SK-N-SH treated with all-trans-retinoic acid at 6 μM for 48 hours (cell line): ENCODE results near the gene MEG3.

Source experiments
- ATAC-seq: fragments of 200-7000 bp; cut with Tn5 transposase; 3 replicates; pipeline ENCODE4 v1.9.1; 2020; ENCODE audit warnings: mild to moderate bottlenecking, moderate library complexity
- ARNTL ChIP-seq: fragments of 450-650 bp; formaldehyde crosslinking; IDR thresholded peaks from 2 replicates; pipeline ENCODE4 v1.5.0; 2020; ENCODE audit warnings: low read depth, mild to moderate bottlenecking, moderate library complexity, borderline replicate concordance
- BACH2 ChIP-seq: fragments of 250-450 bp; sonication (Bioruptor Pico); IDR thresholded peaks from 2 replicates; pipeline ENCODE4 v1.9.0; 2021; ENCODE audit warnings: mild to moderate bottlenecking, borderline replicate concordance
- CREB5 ChIP-seq: fragments of 250-450 bp; sonication (Bioruptor Pico); IDR thresholded peaks from 2 replicates; pipeline ENCODE4 v1.5.1; 2020; ENCODE audit warnings: low read depth, mild to moderate bottlenecking, moderate library complexity
- CSDC2 ChIP-seq: fragments of 250-450 bp; sonication (Bioruptor Pico); IDR thresholded peaks from 2 replicates; pipeline ENCODE4 v1.5.0; 2020; ENCODE audit warnings: mild to moderate bottlenecking, moderate library complexity
- CSRNP3 ChIP-seq: fragments of 250-450 bp; sonication (Bioruptor Pico); IDR thresholded peaks from 2 replicates; pipeline ENCODE4 v1.5.1; 2021; ENCODE audit warnings: mild to moderate bottlenecking, moderate library complexity
- ESRRG ChIP-seq: fragments of 250-450 bp; sonication (Bioruptor Pico); IDR thresholded peaks from 2 replicates; pipeline ENCODE4 v1.6.1; 2021; ENCODE audit warnings: mild to moderate bottlenecking
- GLIS3 ChIP-seq: fragments of 250-450 bp; sonication (Bioruptor Pico); IDR thresholded peaks from 2 replicates; pipeline ENCODE4 v1.5.0; 2020; ENCODE audit warnings: mild to moderate bottlenecking, moderate library complexity
- ISL1 ChIP-seq: fragments of 250-450 bp; sonication (Bioruptor Pico); IDR thresholded peaks from 2 replicates; pipeline ENCODE4 v2.1.2; 2022; ENCODE audit warnings: mild to moderate bottlenecking, moderate library complexity
- OSR1 ChIP-seq: fragments of 250-450 bp; sonication (Bioruptor Pico); IDR thresholded peaks from 2 replicates; pipeline ENCODE4 v1.8.0; 2022; ENCODE audit warnings: moderate library complexity, mild to moderate bottlenecking, inconsistent platforms
- PATZ1 ChIP-seq: fragments of 250-450 bp; sonication (Bioruptor Pico); IDR thresholded peaks from 2 replicates; pipeline ENCODE4 v1.8.0; 2020; ENCODE audit warnings: mild to moderate bottlenecking, moderate library complexity, borderline replicate concordance
- POU6F1 ChIP-seq: fragments of 250-450 bp; sonication (Bioruptor Pico); IDR thresholded peaks from 2 replicates; pipeline ENCODE4 v1.8.0; 2021; ENCODE audit warnings: low read depth, mild to moderate bottlenecking, moderate library complexity, borderline replicate concordance
- PPARA ChIP-seq: fragments of 250-450 bp; sonication (Bioruptor Pico); IDR thresholded peaks from 2 replicates; pipeline ENCODE4 v1.5.0; 2020; ENCODE audit warnings: mild to moderate bottlenecking, borderline replicate concordance
- RARB ChIP-seq: fragments of 250-450 bp; sonication (Bioruptor Pico); IDR thresholded peaks from 2 replicates; pipeline ENCODE4 v1.8.0; 2021; ENCODE audit warnings: mild to moderate bottlenecking, moderate library complexity
- SNAI2 ChIP-seq: fragments of 250-450 bp; sonication (Bioruptor Pico); IDR thresholded peaks from 2 replicates; pipeline ENCODE4 v1.5.0; 2020; ENCODE audit warnings: mild to moderate bottlenecking, moderate library complexity
- TCF4 ChIP-seq: fragments of 250-450 bp; sonication (Bioruptor Pico); IDR thresholded peaks from 2 replicates; pipeline ENCODE4 v1.8.0; 2021; ENCODE audit warnings: mild to moderate bottlenecking, moderate library complexity, borderline replicate concordance
- TOX ChIP-seq: fragments of 250-450 bp; sonication (Bioruptor Pico); IDR thresholded peaks from 2 replicates; pipeline ENCODE4 v1.8.0; 2021; ENCODE audit warnings: mild to moderate bottlenecking, moderate library complexity, borderline replicate concordance
- TSHZ2 ChIP-seq: fragments of 250-450 bp; sonication (Bioruptor Pico); IDR thresholded peaks from 2 replicates; pipeline ENCODE4 v1.5.0; 2020; ENCODE audit warnings: mild to moderate bottlenecking, moderate library complexity
- ZC3H10 ChIP-seq: fragments of 250-450 bp; sonication (Bioruptor Pico); IDR thresholded peaks from 2 replicates; pipeline ENCODE4 v1.5.1; 2021; ENCODE audit warnings: mild to moderate bottlenecking, moderate library complexity
- ZFP3 ChIP-seq: fragments of 250-450 bp; sonication (Bioruptor Pico); IDR thresholded peaks from 2 replicates; pipeline ENCODE4 v1.5.0; 2020; ENCODE audit warnings: mild to moderate bottlenecking, moderate library complexity
- ZFP30 ChIP-seq: fragments of 450-650 bp; formaldehyde crosslinking; IDR thresholded peaks from 2 replicates; pipeline ENCODE4 v1.5.0; 2022; ENCODE audit warnings: mild to moderate bottlenecking, moderate library complexity
- ZNF565 ChIP-seq: fragments of 450-650 bp; formaldehyde crosslinking; conservative IDR thresholded peaks from 2 replicates; pipeline ENCODE4 v1.5.0; 2020; ENCODE audit warnings: low read depth, mild to moderate bottlenecking, moderate library complexity
- ZNF70 ChIP-seq: fragments of 450-650 bp; formaldehyde crosslinking; IDR thresholded peaks from 2 replicates; pipeline ENCODE4 v1.5.0; 2020; ENCODE audit warnings: mild to moderate bottlenecking, moderate library complexity
- ZNF8 ChIP-seq: fragments of 450-650 bp; formaldehyde crosslinking; IDR thresholded peaks from 2 replicates; pipeline ENCODE4 v1.5.0; 2020; ENCODE audit warnings: mild to moderate bottlenecking, moderate library complexity

MEG3 gene

GRCh38 chr14:100810861-100811461 is 15.0 kb upstream of the MEG3 start:
- no peak for ATAC-seq
- TF ChIP-seq RARB (no peak), ESRRG (CRISPR knock-in tag) (no peak), ZNF565 (CRISPR knock-in tag) (no peak), TCF4 (CRISPR knock-in tag) (no peak), SNAI2 (CRISPR knock-in tag) (no peak), OSR1 (CRISPR knock-in tag) (no peak), PPARA (CRISPR knock-in tag) (no peak), CSDC2 (CRISPR knock-in tag) (no peak), ZFP3 (CRISPR knock-in tag) (no peak), ZC3H10 (no peak), CSRNP3 (CRISPR knock-in tag) (no peak), BACH2 (no peak), TSHZ2 (CRISPR knock-in tag) (no peak), TOX (no peak)

GRCh38 chr14:100813291-100813690 is 12.6 kb upstream of the MEG3 start:
- no peak for ATAC-seq
- TF ChIP-seq POU6F1 (CRISPR knock-in tag) (no peak), ARNTL (CRISPR knock-in tag) (no peak), CREB5 (no peak), ISL1 (CRISPR knock-in tag) (no peak), BACH2 (no peak), ZNF8 (CRISPR knock-in tag) (no peak), TOX (no peak), PPARA (CRISPR knock-in tag) (no peak), ZNF565 (CRISPR knock-in tag) (no peak), GLIS3 (CRISPR knock-in tag) (no peak), CSDC2 (CRISPR knock-in tag) (no peak)

GRCh38 chr14:100815478-100816285 is 10.2 kb upstream of the MEG3 start:
- ATAC-seq = no peak
- no peak for TF ChIP-seq PATZ1 (CRISPR knock-in tag)
- TF ChIP-seq ZFP30 (CRISPR knock-in tag) = no peak
- no peak for TF ChIP-seq CSRNP3 (CRISPR knock-in tag)
- TF ChIP-seq ZFP3 (CRISPR knock-in tag) = no peak
- TF ChIP-seq ZNF70 (CRISPR knock-in tag) = no peak
- TF ChIP-seq TOX = no peak
- TF ChIP-seq CSDC2 (CRISPR knock-in tag) = no peak
- TF ChIP-seq SNAI2 (CRISPR knock-in tag) = no peak
- no peak for TF ChIP-seq ISL1 (CRISPR knock-in tag)
